ENCODE results near the gene DIAPH3.

The DIAPH3 gene

GRCh38 chr13:60155978-60156377 lies 7.8 kb downstream of the DIAPH3 start:
- DNase-seq = no peak

DNA sequence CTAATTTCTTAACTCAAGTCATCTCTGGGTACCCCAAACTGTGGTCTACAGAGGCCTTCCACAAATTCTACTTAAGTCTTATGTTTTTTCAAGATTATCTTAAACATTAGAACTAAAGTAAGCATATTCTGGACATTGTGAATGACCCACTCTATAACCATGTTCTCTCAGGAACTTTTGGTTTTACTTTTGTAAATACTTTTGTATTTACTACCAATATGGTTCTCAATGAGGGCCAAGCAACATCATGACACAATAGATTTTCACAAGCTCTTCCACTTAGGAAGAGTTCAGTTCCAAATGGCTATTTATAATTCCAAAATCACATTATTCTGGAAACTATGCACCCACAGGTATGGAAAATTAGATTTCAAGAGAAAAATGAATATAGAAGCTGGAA lies 10.8 kb downstream of the DIAPH3 start:
- DNase-seq = no peak

DNA sequence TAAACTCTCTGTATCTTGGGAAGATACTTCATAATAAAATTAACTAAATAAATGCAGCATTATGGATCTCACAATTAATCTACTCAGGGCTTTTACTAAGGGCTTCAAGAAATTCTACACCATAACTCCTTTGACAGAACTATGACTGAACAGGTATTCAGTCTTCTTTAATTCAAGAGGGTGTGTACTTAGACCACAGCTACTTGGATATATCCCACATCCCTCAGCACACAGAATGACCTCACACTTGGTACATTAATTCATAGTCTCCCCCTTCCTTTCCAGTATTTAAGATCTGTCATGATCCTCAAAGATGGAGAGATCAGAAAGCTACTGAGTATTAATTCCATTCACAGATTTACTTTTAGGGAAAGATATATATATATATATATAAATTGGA lies 11.6 kb downstream of the DIAPH3 start:
- DNase-seq = no peak

DNA sequence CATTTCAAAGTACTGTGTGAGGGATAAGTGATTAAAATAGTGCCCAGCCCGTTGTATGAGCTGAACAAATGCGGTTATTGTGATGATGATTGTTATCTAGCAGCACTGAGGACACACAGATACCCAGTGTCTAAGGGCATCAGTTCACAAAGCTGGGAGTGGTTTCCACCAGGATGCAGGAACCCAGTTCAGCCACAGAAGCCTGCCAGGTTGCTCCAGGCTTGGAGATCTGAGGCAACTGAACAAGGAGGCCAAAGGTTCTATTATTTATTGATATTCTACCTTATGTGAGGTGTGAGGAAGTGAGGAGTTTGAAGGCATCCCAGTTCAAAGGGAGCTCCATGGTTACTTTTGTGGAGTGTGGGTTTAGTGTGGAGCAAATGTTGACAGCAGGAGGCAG lies 13.2 kb downstream of the DIAPH3 start:
- no peak for DNase-seq

DNA sequence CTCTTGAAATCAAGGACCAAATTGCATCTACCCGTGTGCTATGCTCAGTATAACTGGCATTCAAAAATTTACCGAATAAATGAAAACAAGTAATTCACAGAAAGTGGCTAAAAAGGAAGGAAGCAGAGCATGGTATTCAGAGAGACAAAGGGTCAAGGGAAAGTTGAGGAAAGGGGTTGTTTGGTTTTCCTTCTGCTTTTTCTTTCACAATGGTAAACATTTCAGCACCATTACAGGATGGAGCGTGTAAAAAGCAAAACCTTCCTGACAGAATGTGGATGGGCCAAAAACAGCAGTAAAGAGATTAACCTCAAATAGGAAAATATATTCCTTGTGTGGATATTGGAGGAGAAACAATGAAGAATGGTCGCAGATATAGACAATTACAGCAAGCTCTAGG lies 14.8 kb downstream of the DIAPH3 start:
- DNase-seq = no peak

DNA sequence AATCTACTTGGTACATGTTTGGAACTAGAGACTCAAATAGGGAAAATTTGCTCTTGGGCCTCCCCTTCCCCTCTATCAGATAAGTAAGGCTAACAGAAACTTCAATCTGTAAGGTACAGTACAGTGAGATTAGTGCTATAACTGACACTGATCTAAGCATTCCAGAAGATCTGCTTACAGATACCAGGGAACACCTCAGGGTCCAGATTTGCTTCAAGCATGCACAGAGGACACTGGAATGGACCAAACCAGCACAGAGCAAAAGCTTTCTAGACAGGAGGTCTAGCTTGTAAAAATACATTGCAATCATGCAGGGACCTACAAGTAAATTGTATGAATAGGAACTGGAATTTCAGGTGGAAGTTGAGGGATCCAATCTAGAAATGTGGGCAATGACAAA lies 16.4 kb downstream of the DIAPH3 start:
- no peak for DNase-seq

GRCh38 chr13:60146471-60146870 lies 17.3 kb downstream of the DIAPH3 start:
- DNase-seq = no peak

DNA sequence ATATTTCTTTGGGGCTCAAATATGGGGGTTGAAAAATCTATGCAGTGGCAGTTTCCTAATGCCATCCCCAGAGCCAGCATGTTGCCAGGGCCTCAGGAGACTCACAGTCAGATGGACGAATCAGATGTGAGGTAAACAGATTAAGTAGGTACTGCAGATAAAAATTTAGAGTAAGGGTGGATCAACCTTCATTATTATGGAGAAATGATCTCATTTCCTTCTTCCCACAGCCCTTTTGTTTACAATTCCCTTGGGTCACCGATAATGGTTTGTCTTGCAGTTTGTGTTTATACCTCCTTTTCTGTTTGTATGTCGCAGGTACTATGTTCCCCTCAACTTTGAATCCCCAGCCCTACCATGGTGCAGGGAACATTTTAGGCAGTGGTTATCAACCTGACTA lies 20.0 kb downstream of the DIAPH3 start:
- DNase-seq = no peak

DNA sequence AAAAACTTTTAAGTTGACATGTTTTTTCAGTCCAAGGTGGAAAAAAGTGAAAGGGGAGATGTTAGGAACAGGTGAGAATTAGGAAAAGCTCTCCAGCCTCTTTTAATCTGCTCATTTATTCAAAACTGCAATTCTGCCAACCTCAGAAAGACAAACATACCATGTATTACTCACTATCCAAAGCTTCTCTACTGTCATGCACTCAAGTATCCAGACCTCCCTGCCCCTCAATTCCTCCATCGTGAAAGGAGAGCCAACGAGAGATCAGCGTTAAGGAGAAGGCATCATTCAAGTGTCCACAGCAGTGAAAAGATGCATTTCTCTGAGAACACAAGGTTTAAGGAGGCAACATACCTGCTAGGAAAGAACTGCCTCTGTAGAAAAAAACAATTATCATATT lies 24.5 kb downstream of the DIAPH3 start:
- DNase-seq = no peak

DNA sequence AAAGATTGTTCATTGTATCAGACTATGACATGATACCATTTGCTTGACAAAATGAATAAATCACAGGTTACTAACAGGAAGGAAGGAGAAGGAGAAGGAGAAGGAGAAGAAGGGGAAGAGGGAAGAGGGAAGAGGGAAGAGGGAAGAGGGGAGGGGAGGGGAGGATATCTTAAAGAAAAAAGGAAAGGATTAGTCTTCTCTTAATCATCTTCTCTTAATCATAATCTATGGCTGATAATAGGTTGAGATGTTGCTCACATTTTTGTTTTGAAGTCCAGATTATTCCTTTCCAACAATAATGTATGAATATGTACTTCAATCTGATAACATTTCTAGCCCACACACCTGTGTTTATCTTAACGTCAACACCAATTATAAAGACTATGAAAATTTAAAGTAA lies 25.1 kb downstream of the DIAPH3 start:
- DNase-seq = no peak

- no peak for DNase-seq
These were observed 25.7 kb downstream of the DIAPH3 start for GRCh38 chr13:60137911-60138560.

DNA sequence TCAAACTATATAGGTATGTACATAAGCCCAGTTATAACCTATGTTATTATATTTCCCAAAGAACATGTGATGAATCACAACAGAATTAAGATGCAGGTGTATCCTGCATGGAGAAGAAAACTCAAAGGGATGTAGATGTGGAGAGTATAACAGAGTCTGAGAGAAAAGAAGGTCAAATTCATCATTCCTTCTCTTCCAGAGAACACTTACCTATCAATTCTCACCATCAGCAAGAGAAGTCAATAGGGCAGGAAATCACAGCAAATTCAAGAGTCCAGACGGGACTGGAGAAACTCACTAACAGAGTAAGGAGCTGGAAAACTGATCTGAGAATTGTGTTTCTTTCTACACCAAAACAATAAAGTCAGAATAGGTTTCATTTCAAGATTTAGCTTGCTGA lies 28.4 kb downstream of the DIAPH3 start:
- DNase-seq = no peak

- no peak for DNase-seq
These were observed 29.4 kb downstream of the DIAPH3 start for GRCh38 chr13:60134376-60134775.

DNA sequence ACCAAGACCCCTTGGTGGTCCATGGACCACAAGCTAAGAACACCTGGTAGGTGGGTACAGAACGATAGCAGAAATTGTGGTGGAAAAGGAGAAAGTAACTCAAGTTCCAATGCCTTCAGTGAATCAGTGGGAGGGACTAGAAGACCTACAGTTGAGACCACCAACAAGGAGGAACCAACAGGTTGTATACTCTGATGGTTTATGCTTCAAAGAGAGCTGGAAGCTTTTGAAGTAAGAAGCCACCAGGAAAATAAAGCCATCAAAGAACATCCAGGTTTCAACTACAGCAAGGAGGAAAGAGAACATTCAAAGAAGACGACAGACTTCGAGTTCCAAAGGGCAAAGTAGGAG lies 42.4 kb downstream of the DIAPH3 start:
- DNase-seq = no peak

DNA sequence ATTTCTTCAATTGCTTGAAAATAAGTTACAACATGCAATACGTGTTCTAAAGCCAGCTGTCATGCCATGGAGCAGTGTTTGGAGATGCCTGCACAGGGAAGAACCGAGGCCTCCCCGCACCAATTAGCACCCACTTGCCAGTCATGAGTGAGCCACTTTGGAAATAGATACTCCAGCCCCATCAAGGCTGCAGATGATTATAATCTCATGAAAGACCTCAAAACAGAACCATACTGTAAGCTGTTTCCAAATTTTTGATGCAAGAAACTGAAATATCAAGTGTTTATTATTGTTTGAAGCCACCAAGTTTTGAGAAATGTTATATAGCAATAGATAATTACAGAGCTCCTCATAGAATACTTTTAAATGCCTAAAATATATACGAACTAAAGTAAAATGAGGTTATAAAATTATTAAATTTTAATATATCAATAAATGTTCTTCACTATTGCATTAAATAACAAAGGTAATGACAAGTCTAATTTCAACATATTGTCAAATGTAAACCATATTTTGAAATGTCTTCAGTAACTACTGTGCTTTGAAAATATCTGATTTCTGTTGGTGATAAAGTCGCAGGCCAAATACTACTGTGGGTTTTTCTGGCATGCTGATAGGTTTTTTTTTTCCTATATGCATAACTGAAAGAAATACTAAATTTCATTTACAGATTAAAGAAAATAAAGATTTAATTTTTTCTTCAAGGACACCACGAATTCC lies 43.0 kb downstream of the DIAPH3 start:
- DNase-seq = no peak

DNA sequence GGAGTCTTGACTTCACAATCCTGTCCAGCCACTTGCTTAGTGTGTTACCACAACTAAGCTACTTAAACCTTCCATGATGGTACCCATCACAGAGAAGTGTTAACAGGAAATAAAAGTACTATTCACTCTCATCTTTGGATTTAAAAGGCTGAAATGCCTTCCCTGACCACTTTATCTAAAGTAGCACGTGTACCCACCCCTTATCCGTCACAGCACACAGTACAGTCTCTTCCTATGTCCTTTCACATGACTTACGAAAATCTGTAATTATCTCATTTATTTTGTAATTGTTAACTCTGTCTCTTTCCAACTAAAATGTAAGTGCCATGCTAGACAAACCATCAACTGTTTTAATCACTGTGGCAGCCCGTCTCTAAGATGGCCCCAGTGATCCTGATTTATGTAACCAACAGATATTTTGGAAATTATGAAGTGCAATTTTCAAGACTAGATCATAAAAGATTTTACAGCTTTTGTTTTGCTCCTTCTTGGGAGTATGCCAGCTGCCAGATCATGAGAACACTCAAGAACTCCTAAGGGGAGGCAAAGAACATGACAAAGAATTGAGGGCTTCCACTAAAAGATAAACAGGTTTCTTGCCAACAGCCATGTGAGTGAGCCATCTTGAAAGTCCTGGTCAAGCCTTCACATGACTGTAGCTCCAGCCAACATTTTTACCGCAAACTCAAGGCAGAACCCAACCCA lies 44.9 kb downstream of the DIAPH3 start:
- no peak for DNase-seq

- DNase-seq = no peak
These were observed 49.2 kb downstream of the DIAPH3 start for GRCh38 chr13:60114499-60115028.

GRCh38 chr13:60112771-60113170 lies 51.0 kb downstream of the DIAPH3 start:
- DNase-seq = no peak

- DNase-seq = no peak
These were observed 52.0 kb downstream of the DIAPH3 start for GRCh38 chr13:60111691-60112090.

- DNase-seq = no peak
These were observed 54.4 kb downstream of the DIAPH3 start for GRCh38 chr13:60109285-60109684.

- DNase-seq = no peak
These were observed 55.1 kb downstream of the DIAPH3 start for GRCh38 chr13:60108589-60108988.

DNA sequence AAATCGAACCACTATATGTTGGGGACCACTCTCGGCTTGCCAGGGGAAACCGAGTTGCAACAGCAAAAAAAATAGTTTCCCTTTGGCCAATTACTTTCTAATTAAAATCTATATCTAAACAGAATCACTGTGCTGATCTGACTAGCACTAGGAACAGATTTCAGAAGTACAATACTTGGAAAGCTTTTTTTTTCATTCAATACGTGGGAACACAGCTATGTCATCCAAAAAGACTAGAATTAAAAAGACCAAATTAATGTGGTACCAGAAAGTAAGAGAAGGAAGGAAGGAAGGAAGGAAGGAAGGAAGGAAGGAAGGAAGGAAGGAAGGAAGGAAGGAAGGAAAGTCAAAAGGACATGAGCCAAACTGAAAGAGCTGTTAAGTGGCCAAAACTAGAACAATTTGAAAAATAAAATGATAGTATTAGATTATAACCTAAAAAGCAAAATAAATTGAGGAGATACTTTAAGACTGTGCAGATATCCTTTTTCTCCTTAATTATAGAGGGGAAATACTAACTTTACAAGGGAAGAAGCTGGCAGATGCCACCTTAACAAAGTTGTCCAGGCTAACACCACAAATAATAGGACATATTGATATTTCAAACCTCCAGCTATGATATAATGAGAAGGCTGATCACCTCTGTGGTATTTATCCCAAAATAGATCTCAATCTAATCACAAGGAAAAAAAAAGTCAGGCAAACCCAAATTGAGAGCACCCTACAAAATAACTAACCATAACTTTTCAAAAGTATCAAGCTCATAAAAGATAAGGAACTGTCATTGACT lies 63.9 kb downstream of the DIAPH3 start:
- no peak for DNase-seq

- DNase-seq = no peak
These were observed 68.4 kb downstream of the DIAPH3 start for GRCh38 chr13:60095300-60095699.
